ENCODE measurements around the gene GDF11.
"Not testable (repeated sequence)": the region's sequence is repeated elsewhere in the genome, so short reads cannot be mapped to it uniquely, and the experiment has no call there.

Gene GDF11

DNA sequence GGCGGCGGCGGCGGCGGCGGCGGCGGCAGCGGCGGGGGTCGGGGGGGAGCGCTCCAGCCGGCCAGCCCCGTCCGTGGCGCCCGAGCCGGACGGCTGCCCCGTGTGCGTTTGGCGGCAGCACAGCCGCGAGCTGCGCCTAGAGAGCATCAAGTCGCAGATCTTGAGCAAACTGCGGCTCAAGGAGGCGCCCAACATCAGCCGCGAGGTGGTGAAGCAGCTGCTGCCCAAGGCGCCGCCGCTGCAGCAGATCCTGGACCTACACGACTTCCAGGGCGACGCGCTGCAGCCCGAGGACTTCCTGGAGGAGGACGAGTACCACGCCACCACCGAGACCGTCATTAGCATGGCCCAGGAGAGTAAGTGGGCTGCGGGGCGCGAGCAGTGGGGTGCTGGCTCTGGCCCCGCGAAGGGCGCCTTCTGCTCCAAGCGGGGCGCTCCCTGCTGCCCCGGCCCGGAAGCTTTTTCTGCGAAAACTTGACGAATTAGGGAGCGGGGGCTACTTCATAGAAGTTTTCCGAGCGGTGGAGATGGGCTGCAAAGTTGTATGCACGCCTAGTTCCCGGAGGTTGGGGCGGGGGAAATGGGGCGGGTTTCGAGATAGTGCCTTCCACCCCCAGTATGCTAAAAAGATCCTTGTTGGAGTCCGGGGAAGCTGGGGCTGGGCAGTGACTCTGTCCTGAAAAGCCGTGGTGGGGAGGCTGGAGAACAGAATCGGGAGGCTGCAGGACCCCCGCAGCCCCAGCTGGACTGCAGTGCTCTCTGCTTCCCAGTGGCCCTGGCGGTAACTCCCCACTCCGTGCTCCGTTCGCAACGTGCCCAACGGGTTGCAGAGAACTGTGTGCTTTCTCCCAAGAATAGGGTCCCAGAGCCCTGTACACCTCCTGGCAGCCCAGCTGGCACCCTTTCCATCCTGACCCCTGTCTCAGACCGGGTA is 751 bp downstream of the GDF11 start:
- no peak for DNase-seq

GRCh38 chr12:55744340-55745030 is 1.6 kb downstream of the GDF11 start:
- DNase-seq = peak; percentile 20

GRCh38 chr12:55745361-55746173 is 2.6 kb downstream of the GDF11 start:
- peak; percentile 80 for DNase-seq

DNA sequence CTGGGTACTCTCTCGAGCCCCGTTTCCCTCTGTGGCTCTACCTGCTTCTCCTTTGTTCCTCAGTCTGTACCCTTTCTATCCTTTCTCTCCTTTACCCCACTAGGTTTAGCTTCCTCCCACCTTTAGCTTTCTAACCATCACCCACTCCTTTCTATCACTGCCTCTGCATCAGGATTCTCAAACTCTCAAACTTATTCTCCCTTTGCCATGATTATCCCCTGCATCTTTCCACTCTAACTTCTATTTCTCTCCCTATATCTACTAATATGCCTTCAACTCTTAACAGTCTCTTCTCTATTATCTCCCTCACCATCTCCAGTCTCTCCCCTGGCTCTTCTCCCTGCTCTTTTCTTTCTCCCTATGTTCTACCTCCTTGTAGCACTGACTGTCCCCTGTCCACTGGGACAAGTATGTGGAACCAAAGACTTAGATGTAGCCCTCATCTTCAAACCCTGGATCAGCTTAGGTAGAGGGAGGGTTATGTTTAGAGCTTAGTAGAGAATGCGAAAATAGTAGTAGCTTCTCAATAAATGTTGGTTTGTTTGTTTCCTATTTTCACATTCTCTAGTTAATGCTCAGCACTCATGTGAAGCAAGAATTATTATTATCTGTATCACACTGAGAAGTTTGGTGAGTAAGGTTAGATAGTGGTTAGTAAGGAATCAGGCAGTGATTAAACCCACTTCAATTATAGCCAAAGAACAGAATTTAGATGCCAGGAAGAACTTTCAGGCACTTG is 3.4 kb downstream of the GDF11 start:
- no peak for DNase-seq

DNA sequence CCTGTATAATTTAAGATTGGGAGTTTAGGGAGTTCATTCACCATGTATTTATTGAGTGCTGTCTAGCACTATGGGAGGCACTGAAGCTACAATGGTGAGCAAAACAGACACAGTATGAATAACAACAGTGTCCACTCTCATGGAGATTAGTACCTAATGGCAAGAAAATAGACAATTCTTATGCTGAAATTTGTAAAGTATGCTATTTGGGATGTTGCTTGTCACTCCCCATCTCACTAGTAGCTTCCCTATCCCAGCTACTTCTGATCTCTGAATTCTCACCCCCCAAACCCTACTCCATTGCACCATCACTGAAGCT is 4.0 kb downstream of the GDF11 start:
- no peak for DNase-seq

DNA sequence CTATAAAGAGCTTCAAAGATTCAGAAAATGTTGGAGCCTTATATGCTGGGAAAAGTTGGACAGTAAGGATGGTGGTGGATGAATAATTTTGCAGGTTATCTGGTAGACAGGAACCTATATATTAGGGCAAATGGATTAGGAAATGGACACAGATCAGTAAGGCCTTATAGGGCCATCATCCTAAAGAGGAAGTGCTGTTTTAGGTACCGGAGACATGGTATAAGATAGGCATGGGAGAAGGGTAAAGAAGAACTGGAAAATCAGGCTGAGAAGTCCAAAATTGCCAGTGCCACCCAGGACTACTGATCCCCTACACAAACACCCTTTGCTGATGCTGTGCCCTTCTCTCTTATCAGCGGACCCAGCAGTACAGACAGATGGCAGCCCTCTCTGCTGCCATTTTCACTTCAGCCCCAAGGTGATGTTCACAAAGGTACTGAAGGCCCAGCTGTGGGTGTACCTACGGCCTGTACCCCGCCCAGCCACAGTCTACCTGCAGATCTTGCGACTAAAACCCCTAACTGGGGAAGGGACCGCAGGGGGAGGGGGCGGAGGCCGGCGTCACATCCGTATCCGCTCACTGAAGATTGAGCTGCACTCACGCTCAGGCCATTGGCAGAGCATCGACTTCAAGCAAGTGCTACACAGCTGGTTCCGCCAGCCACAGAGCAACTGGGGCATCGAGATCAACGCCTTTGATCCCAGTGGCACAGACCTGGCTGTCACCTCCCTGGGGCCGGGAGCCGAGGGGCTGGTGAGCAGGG is 5.5 kb downstream of the GDF11 start:
- no peak for DNase-seq

DNA sequence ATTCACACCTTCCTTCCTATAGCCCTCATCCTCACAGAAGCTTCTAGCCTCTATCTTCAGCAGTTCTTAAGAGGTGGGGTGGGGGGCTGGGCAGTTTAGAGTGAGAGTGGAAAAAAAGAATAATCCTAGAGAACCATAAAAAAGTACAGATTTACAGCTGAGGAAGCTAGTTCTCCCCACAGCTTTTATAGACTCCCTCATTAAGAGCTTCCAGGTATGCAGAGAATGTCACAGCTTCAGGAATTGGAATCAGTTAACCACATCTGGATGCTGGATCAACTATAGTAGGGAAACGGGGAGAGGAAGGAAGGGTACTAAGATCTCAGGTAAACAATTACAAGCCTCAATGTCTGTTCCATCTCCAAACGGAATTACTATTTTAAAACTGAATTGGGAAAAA is 12.3 kb downstream of the GDF11 start:
- DNase-seq = no peak

GRCh38 chr12:55757701-55758100 is 14.8 kb downstream of the GDF11 start:
- DNase-seq = no peak

GRCh38 chr12:55758575-55758974 is 15.7 kb downstream of the GDF11 start:
- DNase-seq = not testable (repeated sequence)

DNA sequence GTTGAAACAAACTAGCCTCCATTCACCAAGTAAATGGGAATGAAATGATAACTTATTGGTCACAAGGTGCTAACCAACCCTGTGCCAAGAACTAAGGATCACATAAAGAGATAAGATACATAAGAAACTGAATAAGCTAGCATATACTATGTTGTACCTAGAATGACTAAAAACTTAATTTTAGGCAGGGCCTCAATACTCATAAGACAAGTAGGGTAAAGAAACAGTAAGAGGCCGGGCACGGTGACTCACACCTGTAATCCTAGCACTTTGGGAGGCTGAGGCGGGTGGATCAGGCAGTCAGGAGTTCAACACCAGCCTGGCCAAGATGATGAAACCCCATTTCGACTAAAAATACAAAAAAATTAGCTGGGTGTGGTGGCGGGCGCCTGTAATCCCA is 17.7 kb downstream of the GDF11 start:
- DNase-seq = no peak

- DNase-seq = no peak
These were observed 19.7 kb downstream of the GDF11 start for GRCh38 chr12:55762646-55763045.

- no peak for DNase-seq
These were observed 22.9 kb downstream of the GDF11 start for GRCh38 chr12:55765736-55766290.

DNA sequence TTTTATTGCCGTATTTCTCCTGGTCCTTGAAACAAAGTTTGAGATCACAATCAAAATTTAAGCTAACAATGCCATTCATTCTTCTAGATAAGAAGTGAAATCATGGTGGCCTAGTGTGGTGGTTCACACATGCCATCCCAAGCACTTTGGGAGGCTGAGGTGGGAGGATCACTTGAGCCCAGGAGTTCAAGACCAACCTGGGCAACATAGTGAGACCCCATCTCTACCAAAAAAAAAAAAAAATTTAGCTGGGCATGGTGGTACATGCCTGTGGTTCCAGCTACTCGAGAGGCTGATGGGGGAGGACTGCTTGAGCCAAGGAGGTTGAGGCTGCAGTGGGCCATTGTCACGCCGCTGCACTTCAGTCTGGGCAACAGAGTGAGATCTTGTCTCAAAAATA is 24.2 kb downstream of the GDF11 start:
- DNase-seq = no peak

- no peak for DNase-seq
These were observed 28.8 kb downstream of the GDF11 start for GRCh38 chr12:55771736-55772135.

DNA sequence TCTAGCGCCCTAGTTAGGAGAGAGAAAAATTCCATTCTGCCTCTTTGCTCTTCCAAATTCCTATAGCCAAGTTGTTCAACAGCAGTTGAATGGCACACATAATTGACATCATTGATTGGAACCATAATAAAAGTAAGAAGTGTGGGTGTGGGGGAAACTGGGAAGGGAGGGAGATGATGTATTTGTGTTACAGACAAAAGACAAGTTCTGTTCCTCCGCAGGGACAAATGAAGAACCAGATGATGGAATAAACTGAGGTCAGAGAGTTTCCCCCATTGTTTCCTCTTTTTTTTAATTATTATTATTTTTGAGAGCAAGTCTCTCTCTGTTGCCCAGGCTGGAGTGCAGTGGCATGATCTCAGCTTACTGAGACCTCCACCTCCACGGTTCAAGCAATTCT is 34.9 kb downstream of the GDF11 start:
- no peak for DNase-seq

- no peak for DNase-seq
These were observed 37.8 kb downstream of the GDF11 start for GRCh38 chr12:55780685-55781084.

GRCh38 chr12:55788546-55788945 is 45.6 kb downstream of the GDF11 start:
- no peak for DNase-seq

DNA sequence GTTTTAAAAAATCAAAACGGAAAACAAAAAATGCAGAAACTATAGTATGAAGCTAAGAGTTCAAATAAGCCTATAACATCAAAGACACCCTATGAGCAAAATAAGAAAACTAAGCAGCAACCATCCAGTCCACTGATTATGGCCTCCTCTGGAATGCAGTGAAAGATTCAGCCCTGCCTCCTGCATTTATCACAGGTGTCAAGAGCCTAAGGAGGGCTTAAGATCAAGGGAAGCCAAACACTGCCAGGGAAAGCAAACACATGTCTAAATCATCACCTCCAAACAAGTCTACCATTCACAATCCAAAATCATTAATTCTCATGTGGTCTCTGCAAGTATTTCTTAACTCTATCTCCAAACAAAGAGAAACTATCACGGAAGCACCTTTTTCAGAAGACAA is 46.2 kb downstream of the GDF11 start:
- no peak for DNase-seq

GRCh38 chr12:55789893-55790292 is 47.0 kb downstream of the GDF11 start:
- no peak for DNase-seq

DNA sequence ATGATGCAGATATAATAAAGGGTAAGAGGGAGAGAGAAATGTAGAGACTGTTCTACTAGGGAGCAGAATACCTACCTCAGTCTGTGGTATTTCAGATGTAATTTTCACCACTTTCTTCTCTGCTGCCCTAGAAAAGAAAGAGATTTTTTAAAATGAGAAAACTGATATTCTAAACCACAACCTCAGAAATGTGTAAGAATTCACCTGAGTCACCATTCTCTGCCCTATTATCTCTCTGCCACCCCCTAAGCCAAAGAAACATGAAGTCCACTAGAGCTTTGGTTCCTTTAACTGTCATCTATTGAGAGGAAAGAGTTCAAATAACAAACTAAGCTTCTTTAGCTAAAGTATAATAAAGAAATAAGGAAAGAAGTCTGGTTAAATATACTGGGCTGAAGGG is 53.0 kb downstream of the GDF11 start:
- DNase-seq = no peak

- peak; percentile 33 for DNase-seq
These were observed 54.1 kb downstream of the GDF11 start for GRCh38 chr12:55797068-55797467.

DNA sequence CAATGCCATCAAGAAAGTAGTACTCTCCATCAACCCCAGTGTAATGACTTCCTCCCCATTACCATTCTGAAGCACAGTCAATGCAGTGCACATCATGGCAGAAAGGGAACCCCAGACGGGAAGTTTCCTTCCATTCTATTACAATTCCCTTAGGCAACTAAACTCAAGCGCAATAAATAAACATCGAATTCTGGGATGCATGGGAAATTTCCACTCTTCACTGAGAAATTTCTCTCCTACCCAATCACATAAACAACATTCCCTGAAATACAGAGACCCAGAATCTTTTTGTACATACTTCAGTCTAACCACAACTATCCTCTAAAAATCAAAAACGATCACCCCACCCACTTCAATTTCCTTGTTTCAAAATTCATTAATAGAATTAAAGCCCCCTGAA is 54.6 kb downstream of the GDF11 start:
- no peak for DNase-seq
